WTC11 (cell line): ENCODE data around the gene FXYD7.

Experiments used
- ZNF138 ChIP-seq: sonication (generic); formaldehyde crosslinking; conservative IDR thresholded peaks from 2 replicates; pipeline ENCODE4 v1.8.1; 2022; ENCODE audit warnings: mild to moderate bottlenecking, moderate library complexity, missing genetic modification reagents
- TF ChIP-seq, protein P1 (sequence below): sonication (generic); formaldehyde crosslinking; conservative IDR thresholded peaks from 2 replicates; pipeline ENCODE4 v1.8.1; 2022; ENCODE audit warnings: mild to moderate bottlenecking, missing genetic modification reagents

DNA sequence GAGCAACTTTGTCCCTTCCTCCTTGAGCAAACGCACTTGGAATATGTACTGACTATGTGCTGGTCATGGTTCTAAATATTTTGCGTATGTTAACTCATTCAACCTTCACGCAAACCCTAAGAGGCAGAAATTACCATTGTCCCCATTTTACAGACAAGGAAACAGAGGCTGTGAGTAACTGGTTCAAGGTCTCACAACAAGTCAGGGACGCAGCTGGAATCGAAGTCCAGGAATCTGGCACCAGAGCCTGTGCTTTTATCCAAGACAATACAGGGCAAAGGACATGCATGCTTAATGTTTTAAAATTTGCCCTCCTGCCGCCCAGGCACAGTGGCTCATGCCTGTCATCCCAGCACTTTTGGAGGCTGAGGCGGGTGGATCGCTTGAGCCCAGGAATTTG is 16.6 kb downstream of the FXYD7 start:
- TF ChIP-seq, protein P1, sequence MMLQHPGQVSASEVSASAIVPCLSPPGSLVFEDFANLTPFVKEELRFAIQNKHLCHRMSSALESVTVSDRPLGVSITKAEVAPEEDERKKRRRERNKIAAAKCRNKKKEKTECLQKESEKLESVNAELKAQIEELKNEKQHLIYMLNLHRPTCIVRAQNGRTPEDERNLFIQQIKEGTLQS (CRISPR knock-in tag): no peak
- no peak for TF ChIP-seq ZNF138 (CRISPR knock-in tag)
